ENCODE measurements around the gene ZNF385A. TPM values are rescaled to one million over a fixed set of nuclear protein-coding genes. Genes with fewer than 3 reads are reported as not detected.

Gene ZNF385A
- total and polyA plus RNA-seq, 9 of the 15 experiments (the other 6 are each of a cell fraction or from before 2014, with no cell fraction given): 1.0 to 111 (median 7.7) TPM

DNA sequence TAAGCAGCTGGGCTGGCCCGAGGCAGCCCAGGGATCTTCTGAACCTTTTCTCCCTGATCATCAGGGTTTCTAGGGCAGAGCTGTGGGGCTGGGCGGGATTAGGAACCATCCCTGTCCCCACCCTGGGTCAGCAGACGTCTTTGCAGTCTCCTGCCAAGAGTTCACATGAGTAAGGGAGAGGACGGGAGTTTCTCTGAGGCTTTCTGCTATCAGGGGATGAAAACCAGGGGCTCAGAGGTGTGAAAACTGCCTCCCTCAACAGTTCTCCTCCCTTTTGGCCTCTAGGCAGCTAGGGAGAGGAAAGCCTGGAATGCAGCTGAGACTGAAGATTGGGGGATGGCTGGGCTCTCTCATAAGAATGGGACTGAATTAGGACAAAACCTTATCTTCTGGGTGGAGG lies 7.9 kb downstream of the ZNF385A start:
- no peaks in the 10 kb centered on the region for H3K27me3 ChIP-seq (ENCODE audit: control insufficient read depth in 2 of 2, insufficient read depth in 2 of 2, low read length in 2 of 2)
- H2AFZ ChIP-seq (ENCODE audit: low read depth, low read length): no peak overlapping the region
- peaks cover 48% of the 10 kb centered on the region for H3K79me2 ChIP-seq (ENCODE audit: control insufficient read depth, insufficient read depth, low read length)
- H3K27ac ChIP-seq (ENCODE audit: extremely low read depth, low read depth, low read length): no peak overlapping the region
- no TSS peak for BruUV-seq (replicated peaks)
- H3K4me3 ChIP-seq: no peak overlapping the region
- no peak for TF ChIP-seq RFX1 (IDR thresholded peaks at IDR 0.05)
- TF ChIP-seq ZBTB8A (IDR thresholded peaks at IDR 0.05; ENCODE audit: partially characterized antibody): no peak
- no peak for TF ChIP-seq HNRNPH1 (optimal IDR thresholded peaks at IDR 0.05; ENCODE audit: low read depth, low read length)
- TF ChIP-seq ZKSCAN1 (IDR thresholded peaks at IDR 0.05; ENCODE audit: low read depth, low read length): no peak
- TF ChIP-seq DDX20 (tag; IDR thresholded peaks at IDR 0.05; ENCODE audit: low read depth): no peak
- TF ChIP-seq MCM7 (IDR thresholded peaks at IDR 0.05): no peak
- no peak for TF ChIP-seq MXD1 (CRISPR knock-in tag; IDR thresholded peaks at IDR 0.05; ENCODE audit: borderline replicate concordance, poor library complexity, severe bottlenecking)
- TF ChIP-seq HIVEP1 (CRISPR knock-in tag; IDR thresholded peaks at IDR 0.05): no peak
- no peak for TF ChIP-seq KLF10 (CRISPR knock-in tag; IDR thresholded peaks at IDR 0.05)
- in situ Hi-C loops (cut with MboI): no loop called here
- H3K4me1 ChIP-seq (replicated peaks in 1 of 2; ENCODE audit: control insufficient read depth in 2 of 2, insufficient read depth in 2 of 2, low read length in 2 of 2): peaks cover 42 to 47% of the 10 kb centered on the region in 2 experiments; a peak in 4 of 5 replicates
- 63% methylated on average over 4 of the region's 4 CpGs for WGBS (ENCODE audit: insufficient coverage, low coverage, missing lambda C conversion rate)
- H3K9ac ChIP-seq (ENCODE audit: insufficient read depth in 1 of 2, low read depth in 2 of 2, low read length in 2 of 2): peak overlapping the region in 1 of 2 experiments; percentile 0; a peak in 1 of 4 replicates
- ATAC-seq (no peak), DNase-seq (ENCODE audit: extremely low read depth in 1 of 4, low spot score in 3 of 4) (no peak), FAIRE-seq (no peak)
- CTCF ChIA-PET (ENCODE audit: low intra/inter-chr PET ratio): no interaction called here
- peaks cover 92% of the 10 kb centered on the region for H3K36me3 ChIP-seq (ENCODE audit: control insufficient read depth, insufficient read depth, low read length)
- POLR2A ChIA-PET: no interaction called here
- peaks cover 8% of the 10 kb centered on the region for H3K9me1 ChIP-seq (ENCODE audit: control insufficient read depth, insufficient read depth, low read length)
- intact Hi-C loops (cut with micrococcal nuclease): no loop called here
- H3K9me3 ChIP-seq (replicated peaks; ENCODE audit: control insufficient read depth, insufficient read depth, low read depth, low read length): no peaks in the 10 kb centered on the region
- peaks cover 12% of the 10 kb centered on the region for H4K20me1 ChIP-seq (replicated peaks; ENCODE audit: control insufficient read depth, insufficient read depth, low read length)
- H3K4me2 ChIP-seq (ENCODE audit: insufficient read depth, low read length): no peak overlapping the region; the same call in 1 of the 2 replicates
